ENCODE data around the gene PDLIM5. TPM values are rescaled to one million over a fixed set of nuclear protein-coding genes. Genes with fewer than 3 reads are reported as not detected.

PDLIM5 gene
- total RNA-seq, 1 donor from 2014 or later: 66.1 TPM

DNA sequence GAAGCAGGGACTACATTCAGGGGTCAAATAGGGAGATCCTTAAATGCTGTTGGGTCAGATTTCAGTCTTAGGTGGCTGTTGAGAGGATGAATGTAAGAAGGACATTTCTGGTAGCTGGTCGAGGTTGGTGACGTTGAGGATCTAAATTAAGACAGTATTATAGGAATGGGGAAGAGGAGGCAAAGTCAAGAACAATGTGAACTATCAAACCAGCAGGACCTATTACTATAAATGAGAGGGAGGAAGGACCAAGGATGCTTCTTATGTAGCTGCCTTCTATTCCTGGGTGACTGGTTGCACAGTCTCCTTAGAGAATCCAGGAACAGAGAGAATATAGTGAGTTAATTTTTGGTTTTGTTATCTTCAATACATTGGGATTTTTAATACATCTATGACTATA is 187.6 kb downstream of the PDLIM5 start:
- TF ChIP-seq, protein P1, sequence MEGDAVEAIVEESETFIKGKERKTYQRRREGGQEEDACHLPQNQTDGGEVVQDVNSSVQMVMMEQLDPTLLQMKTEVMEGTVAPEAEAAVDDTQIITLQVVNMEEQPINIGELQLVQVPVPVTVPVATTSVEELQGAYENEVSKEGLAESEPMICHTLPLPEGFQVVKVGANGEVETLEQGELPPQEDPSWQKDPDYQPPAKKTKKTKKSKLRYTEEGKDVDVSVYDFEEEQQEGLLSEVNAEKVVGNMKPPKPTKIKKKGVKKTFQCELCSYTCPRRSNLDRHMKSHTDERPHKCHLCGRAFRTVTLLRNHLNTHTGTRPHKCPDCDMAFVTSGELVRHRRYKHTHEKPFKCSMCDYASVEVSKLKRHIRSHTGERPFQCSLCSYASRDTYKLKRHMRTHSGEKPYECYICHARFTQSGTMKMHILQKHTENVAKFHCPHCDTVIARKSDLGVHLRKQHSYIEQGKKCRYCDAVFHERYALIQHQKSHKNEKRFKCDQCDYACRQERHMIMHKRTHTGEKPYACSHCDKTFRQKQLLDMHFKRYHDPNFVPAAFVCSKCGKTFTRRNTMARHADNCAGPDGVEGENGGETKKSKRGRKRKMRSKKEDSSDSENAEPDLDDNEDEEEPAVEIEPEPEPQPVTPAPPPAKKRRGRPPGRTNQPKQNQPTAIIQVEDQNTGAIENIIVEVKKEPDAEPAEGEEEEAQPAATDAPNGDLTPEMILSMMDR (IDR thresholded peaks at IDR 0.05; ENCODE audit: unreplicated experiment): no peak
- Mint-ChIP-seq H3K4me3 (ENCODE audit: low read depth) (no peak overlapping the region), H3K36me3 (ENCODE audit: insufficient read depth) (peaks cover 17% of the 10 kb centered on the region), H3K4me1 (ENCODE audit: low read depth) (peaks cover 33% of the 10 kb centered on the region), H3K27ac (no peak overlapping the region), H3K27me3 (no peaks in the 10 kb centered on the region), H3K9me3 (ENCODE audit: low read depth) (peaks cover 10% of the 10 kb centered on the region)
- no peak for DNase-seq (ENCODE audit: low spot score, unreplicated experiment)

DNA sequence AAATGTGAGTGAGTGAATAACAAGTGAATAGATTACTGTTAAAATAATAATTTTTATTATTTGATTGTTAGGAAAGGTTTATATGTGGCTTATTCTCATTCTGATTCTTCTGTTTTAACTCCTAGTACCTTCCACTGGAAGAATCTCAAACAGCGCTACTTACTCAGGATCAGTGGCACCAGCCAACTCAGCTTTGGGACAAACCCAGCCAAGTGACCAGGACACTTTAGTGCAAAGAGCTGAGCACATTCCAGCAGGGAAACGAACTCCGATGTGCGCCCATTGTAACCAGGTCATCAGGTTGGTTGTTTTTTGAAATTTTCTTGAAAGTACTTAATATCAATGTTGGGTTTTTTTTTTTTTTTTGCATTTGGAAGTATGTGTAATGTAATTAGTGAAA is 188.4 kb downstream of the PDLIM5 start:
- no peak overlapping the region for H3K27ac Mint-ChIP-seq
- TF ChIP-seq, protein P1 (IDR thresholded peaks at IDR 0.05; ENCODE audit: unreplicated experiment): no peak
- H3K4me3 Mint-ChIP-seq (ENCODE audit: low read depth): no peak overlapping the region
- DNase-seq (ENCODE audit: low spot score, unreplicated experiment): no peak
- peaks cover 10% of the 10 kb centered on the region for H3K9me3 Mint-ChIP-seq (ENCODE audit: low read depth)
- H3K36me3 Mint-ChIP-seq (ENCODE audit: insufficient read depth): peaks cover 18% of the 10 kb centered on the region
- H3K27me3 Mint-ChIP-seq: no peaks in the 10 kb centered on the region
- peaks cover 33% of the 10 kb centered on the region for H3K4me1 Mint-ChIP-seq (ENCODE audit: low read depth)

DNA sequence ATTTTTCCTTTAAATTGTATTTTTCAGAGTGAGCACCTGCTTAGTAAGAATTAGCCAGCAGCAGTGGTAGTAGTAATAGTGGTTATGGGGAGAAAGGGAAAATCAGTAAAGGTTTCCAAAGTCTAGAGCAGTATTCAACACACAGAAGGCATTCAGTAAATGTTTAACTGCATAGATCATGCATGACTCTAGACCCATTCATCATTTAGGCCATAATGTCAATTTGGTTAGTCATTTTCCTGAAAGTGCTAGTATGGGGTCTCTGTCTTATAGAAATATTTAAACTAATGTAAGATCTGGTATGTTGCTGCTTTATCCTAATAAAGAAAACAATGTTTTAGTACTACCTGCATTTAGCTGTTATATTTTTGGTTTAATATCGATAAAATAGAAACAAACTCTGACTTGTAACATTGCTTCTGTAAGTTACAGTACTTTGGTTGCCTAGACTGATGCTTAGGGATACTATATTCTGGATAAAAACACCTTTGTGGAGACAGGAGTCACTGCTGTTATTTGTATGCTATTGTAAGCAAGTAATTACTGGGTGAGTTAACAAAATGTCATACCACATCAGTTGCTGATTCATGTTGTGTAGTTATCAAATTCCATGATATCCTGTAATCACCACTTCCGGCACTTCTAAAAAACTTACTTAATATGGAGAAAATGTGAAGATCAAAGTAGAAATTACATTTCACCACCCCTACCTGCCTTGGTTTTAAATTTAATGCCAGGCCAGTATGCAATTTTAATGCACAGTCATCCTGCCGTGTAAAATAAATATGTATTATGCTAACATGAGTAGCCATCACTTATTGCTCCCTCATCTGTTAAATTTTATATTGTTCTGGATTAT is 190.2 kb downstream of the PDLIM5 start:
- H3K27me3 Mint-ChIP-seq: no peaks in the 10 kb centered on the region
- peaks cover 32% of the 10 kb centered on the region for H3K4me1 Mint-ChIP-seq (ENCODE audit: low read depth)
- no peak for DNase-seq (ENCODE audit: low spot score, unreplicated experiment)
- H3K36me3 Mint-ChIP-seq (ENCODE audit: insufficient read depth): peaks cover 18% of the 10 kb centered on the region
- TF ChIP-seq, protein P1 (IDR thresholded peaks at IDR 0.05; ENCODE audit: unreplicated experiment): no peak
- H3K27ac Mint-ChIP-seq: peak overlapping the region; percentile 95
- H3K4me3 Mint-ChIP-seq (ENCODE audit: low read depth): peak overlapping the region; percentile 6
- peaks cover 7% of the 10 kb centered on the region for H3K9me3 Mint-ChIP-seq (ENCODE audit: low read depth)

DNA sequence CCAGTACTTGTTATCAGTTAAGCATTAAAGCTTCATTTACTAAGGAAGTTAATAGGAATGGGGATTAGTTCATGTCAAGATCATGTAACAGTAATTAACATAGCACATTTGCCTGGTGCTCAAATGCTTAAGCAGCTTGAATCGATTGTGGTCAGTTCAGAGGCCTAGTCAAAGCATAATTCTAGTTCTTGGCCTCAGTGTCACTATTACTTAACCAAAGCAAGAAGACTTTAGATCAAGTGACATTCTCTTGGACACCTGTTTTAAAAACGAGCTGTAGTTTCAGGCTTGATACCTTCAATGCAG is 190.8 kb downstream of the PDLIM5 start:
- peaks cover 18% of the 10 kb centered on the region for H3K36me3 Mint-ChIP-seq (ENCODE audit: insufficient read depth)
- DNase-seq (ENCODE audit: low spot score, unreplicated experiment): no peak
- no peak overlapping the region for H3K4me3 Mint-ChIP-seq (ENCODE audit: low read depth)
- no peaks in the 10 kb centered on the region for H3K27me3 Mint-ChIP-seq
- H3K27ac Mint-ChIP-seq: peak overlapping the region; percentile 95
- TF ChIP-seq, protein P1 (IDR thresholded peaks at IDR 0.05; ENCODE audit: unreplicated experiment): no peak
- peaks cover 7% of the 10 kb centered on the region for H3K9me3 Mint-ChIP-seq (ENCODE audit: low read depth)
- peaks cover 32% of the 10 kb centered on the region for H3K4me1 Mint-ChIP-seq (ENCODE audit: low read depth)

DNA sequence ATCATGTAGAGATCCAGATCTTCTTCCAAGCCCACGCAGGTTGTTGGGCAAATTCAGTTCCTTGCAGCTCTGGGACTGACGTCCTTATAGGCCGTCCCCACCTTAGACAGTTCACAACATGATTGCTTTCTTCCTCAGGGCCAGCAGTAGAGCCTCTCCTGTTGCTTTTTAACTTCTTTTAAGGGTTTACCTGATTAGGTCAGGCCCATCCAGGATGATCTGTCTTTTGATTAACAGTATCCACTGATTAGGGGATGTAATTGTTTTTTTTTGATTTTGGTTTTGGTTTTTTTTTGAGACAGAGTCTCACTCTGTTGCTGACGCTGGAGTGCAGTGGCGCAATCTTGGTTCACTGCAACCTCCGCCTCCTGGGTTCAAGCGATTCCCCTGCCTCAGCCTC is 197.0 kb downstream of the PDLIM5 start:
- H3K4me1 Mint-ChIP-seq (ENCODE audit: low read depth): peaks cover 40% of the 10 kb centered on the region

More for the DNA sequence above, 197.0 kb downstream of the PDLIM5 start:
- Mint-ChIP-seq H3K9me3 (ENCODE audit: low read depth) (no peaks in the 10 kb centered on the region), H3K27ac (peak overlapping the region; percentile 41), H3K4me3 (ENCODE audit: low read depth) (no peak overlapping the region), H3K27me3 (no peaks in the 10 kb centered on the region), H3K36me3 (ENCODE audit: insufficient read depth) (peaks cover 15% of the 10 kb centered on the region)
- TF ChIP-seq, protein P1 (IDR thresholded peaks at IDR 0.05; ENCODE audit: unreplicated experiment): no peak
- DNase-seq (ENCODE audit: low spot score, unreplicated experiment): no peak

Data from progenitor cell of endocrine pancreas (in vitro differentiated cells).